Right lung (tissue), 5 donors: ENCODE data around the gene CD209. TPM values are rescaled to one million over a fixed set of nuclear protein-coding genes. Genes with fewer than 3 reads are reported as not detected.
A peak's percentile ranks its signal among the peaks of the same experiment; 100 is the strongest.
"Not testable (repeated sequence)": the region's sequence is repeated elsewhere in the genome, so short reads cannot be mapped to it uniquely, and the experiment has no call there.

Experiments
- DNase-seq, 2 donors: peaks; one replicate each; pipeline ENCODE4 v3.0.0-alpha.2; 2013
- polyA plus RNA-seq, 5 donors: library from polyadenylated mRNA; unstranded; fragments of 120-200 nt; gene quantifications; one replicate each; pipeline versions ENCODE4 v1.2.1 to v1.2.3, GENCODE V29; 2013; ENCODE audit warnings: inconsistent platforms in 1 of 5, low replicate concordance in 1 of 5; ENCODE audit not compliant: insufficient read length in 5 of 5, insufficient read depth in 1 of 5

Gene CD209
- polyA plus RNA-seq, 5 donors, result 2.1 to 3.3 (median 3.3) TPM

GRCh38 chr19:7771072-7771471 is 23.7 kb upstream of the CD209 start:
- no peak for DNase-seq

GRCh38 chr19:7769171-7769570 is 21.8 kb upstream of the CD209 start:
- no peak for DNase-seq

- no peak for DNase-seq
Measured at GRCh38 chr19:7767487-7767886, 20.2 kb upstream of the CD209 start.

GRCh38 chr19:7766535-7766934 is 19.2 kb upstream of the CD209 start:
- DNase-seq, result no peak

DNA sequence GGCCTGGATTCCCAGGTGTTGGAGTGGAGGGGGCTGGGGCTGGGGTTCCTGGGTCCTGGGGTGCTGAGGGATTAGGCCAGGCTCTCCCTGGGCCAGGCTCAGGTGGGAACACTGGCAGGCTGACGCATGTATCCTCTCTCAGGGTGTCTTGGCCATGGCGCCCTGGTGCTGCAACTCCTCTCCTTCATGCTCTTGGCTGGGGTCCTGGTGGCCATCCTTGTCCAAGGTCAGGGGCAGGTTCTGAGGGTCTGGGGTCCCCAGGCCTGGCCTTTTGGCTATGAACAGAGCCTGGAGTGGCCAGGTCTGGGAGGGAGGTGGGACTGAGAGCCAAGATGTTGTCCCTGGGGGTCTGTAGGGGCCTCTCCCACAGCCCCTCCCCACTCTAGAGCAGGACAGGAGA is 17.7 kb upstream of the CD209 start:
- not testable (repeated sequence) for DNase-seq

DNA sequence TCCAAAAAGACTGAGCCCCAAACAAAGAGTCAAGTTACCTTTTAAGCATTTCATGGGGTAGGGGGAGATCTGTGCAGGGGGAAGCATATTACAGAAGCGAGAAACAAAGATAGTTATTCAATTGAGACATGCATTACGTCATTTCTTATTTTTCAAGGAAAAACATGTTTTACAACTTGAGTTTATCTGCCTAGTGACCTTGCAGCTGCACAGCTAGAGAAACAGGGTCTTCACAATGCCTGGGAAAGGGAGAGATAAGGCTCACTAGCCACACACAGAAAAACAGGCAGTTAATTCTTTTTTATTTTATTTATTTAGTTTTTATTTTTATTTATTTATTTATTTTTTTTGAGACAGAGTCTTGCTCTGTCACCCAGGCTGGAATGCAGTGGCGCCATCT is 16.8 kb upstream of the CD209 start:
- DNase-seq, result not testable (repeated sequence)

DNA sequence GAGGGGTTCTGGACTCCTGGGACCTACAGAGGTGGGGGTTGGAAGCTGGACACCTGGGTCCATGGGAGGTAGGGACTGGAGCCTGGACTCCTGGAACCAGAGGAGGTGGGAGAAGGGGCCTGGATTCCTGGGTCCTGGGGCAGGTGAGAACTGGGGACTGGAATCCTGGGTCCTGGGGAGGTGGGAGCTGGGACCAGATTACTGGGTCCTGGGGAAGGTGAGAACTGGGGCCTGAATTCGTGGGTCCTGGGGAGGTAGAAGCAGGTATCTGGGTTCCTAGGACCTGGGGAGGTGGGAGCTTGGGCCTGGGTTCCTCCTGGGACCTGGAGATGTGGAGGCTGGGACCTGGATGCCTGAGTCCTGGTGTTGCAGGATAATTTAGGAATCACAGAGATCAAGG is 16.4 kb upstream of the CD209 start:
- no peak for DNase-seq

GRCh38 chr19:7762719-7763293 is 15.5 kb upstream of the CD209 start, which contains the start of gene CLEC4M:
TSS of gene CLEC4M (plus strand) at chr19:7763243. CDS start at chr19:7763267, 24 bp downstream.
- DNase-seq, result no peak

- DNase-seq, result no peak
Measured at GRCh38 chr19:7759156-7759555, 11.8 kb upstream of the CD209 start.

DNA sequence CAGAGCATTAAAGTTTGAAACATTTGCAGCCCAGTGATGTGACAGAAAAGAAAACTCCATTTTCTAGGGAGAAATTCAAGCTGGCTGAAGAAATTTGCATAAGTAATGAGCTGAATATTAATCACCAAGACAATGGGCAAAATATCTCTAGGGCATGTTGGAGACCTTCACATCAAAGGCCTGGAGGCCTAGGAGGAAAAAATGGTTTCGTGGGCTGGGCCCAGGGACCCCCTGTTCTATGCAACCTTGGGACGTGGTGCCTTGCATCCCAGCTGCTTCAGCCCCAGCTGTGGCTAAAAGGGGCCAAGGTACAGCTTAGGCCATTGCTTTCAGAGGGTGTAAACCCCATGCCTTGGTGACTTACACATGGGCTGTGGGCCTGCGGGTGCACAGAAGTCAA is 10.0 kb upstream of the CD209 start:
- no peak for DNase-seq

GRCh38 chr19:7756258-7756657 is 8.9 kb upstream of the CD209 start:
- no peak for DNase-seq

GRCh38 chr19:7751157-7751783 is 3.9 kb upstream of the CD209 start:
- DNase-seq, result no peak

GRCh38 chr19:7748756-7749155 is 1.4 kb upstream of the CD209 start:
- peak in 1 of 2 donors; percentile 6 for DNase-seq

- no peak for DNase-seq
Measured at GRCh38 chr19:7748171-7748570, 837 bp upstream of the CD209 start.

DNA sequence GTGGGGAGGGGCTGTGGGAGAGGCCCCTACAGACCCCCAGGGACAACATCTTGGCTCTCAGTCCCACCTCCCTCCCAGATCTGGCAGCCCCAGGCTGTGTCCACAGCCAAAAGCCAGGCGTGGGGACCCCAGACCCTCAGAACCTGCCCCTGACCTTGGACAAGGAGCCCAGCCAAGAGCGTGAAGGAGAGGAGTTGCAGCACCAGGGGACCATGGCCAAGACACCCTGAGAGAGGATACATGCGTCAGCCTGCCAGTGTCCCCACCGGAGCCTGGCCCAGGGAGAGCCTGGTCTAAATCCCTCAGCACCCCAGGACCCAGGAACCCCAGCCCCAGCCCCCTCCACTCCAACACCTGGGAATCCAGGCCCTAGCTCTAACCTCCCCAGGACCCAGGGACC is 1.0 kb downstream of the CD209 start:
- not testable (repeated sequence) for DNase-seq

DNA sequence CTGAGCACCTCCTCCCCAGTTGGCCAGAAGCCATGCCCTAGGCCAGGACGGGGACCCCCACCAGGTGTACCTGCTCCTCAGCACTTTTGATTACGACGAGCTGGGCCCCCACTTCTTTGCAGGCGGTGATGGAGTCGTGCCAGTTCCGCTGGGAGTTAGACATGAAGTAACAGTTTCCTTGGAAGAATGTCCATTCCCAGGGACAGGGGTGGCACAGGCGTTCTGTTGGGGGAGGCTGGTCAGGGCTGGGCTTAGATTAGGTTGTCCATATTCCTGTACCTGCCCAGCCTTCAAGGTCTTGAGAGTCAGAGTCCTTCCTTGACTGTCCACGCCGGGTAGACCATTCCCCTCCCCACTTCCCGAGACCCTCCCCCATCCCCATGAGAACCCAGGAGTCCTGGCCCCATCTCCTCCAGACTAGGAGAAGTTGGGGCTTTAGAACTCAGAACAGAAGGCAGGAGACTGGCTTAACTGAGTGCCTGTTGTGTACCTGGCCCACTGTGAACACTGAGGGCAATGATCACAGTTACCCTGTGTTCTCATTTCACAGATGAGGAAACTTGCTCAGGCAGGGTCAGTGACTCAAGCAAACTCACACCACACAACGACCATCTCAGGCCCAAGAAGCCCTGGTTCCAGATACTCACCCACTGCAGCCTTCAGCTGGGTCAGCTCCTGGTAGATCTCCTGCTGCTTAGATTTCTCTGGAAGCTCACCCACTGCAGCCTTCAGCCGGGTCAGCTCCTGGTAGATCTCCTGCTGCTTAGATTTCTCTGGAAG is 2.3 kb downstream of the CD209 start:
- DNase-seq, result no peak

- DNase-seq, result no peak
Measured at GRCh38 chr19:7744199-7744786, 3.0 kb downstream of the CD209 start.

DNA sequence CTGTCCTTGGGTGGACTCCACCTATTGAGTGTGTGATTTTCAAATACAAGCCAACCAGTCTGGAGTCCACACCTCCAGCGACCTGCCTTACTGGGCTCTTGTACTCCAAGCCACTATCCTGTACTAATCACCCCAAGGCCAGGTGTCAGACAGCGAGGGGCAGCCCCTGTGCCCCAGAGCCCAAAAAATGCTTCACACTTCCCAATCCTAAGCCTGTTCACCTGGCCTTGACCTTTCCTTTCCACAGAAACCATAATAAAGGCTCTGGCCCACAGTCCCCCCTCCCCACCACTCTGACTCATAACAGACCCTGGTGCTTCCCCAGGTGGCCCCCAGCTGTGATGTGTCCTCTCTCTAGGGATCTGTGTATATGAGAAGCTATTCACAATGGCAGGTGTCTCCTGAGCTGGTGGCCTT is 3.9 kb downstream of the CD209 start:
- DNase-seq, result no peak

DNA sequence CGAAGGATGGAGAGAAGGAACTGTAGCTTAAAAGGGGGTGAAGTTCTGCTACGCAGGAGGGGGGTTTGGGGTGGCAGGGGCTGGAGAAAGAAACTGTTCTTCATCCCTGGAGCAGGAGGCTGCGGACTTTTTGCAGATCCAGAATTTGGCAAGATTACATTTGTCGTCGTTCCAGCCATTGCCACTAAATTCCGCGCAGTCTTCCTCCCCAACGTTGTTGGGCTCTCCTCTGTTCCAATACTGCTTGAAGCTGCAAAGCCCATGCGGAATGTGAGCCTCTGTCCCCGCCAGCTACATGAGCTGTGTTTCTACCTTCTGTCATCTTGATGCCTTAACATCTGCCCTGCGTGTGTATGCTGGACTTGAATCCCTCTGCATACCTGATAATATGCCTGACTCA is 4.3 kb downstream of the CD209 start:
- no peak for DNase-seq

DNA sequence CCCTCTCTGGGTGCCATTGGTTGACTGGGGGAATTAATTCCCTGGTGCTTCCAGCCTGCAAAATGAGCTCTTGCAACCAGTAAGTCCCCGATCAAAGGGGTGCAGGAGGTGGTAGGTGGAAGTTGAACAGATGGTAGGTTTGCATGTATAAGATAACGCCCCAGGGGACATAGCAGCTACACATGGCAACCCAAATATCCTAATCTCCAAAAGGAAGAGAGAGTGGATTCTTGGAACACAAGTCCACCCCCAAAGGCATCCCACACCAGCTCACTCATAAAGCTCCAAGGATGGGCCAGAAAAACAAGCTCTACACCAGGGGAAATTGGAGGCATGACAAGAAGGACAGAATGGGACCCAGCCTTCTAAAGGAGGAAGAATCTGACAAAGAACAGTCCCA is 4.8 kb downstream of the CD209 start:
- no peak for DNase-seq

- DNase-seq, result no peak
Measured at GRCh38 chr19:7740682-7741054, 6.7 kb downstream of the CD209 start.

- no peak for DNase-seq
Measured at GRCh38 chr19:7739801-7740681, 7.3 kb downstream of the CD209 start.
